AG09309 (cell line): ENCODE results near the gene LHFPL3.

ENCODE experiments used
- DNase-seq: peaks from one replicate; pipeline ENCODE4 v3.0.0-alpha.2; 2010; ENCODE audit warnings: low read depth
- H3K4me3 ChIP-seq: 2 replicates; pipeline ENCODE4 v1.5.1; 2011; ENCODE audit warnings: mild to moderate bottlenecking, low read depth, low read length, moderate library complexity; ENCODE audit not compliant: control insufficient read depth
- TF ChIP-seq, protein P1 (sequence below): IDR thresholded peaks from 2 replicates; pipeline ENCODE4 v1.5.1; 2011; ENCODE audit warnings: mild to moderate bottlenecking, low read depth, low read length, inconsistent platforms; ENCODE audit not compliant: insufficient read depth, control insufficient read depth; ENCODE audit errors: missing control alignments

Gene LHFPL3

DNA sequence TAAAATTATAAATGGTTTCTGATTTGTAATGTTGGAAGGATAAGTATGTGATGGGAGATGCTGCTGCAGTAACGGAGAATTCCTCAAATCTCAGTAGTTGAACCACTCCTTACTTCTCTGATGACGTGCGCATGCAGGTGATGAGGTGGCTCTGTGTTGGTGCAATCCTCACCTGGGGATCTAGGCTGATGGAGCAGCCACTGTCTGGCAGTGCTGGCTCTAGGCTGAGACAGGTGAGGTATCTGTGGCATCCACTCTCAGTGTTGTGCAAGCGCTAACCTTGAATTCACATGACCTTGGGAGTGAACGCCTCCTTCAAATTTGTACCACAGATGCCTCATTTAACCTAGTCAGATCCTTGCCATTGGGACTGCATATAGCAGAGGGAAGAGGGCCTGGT, 35.0 kb downstream of the LHFPL3 start:
- TF ChIP-seq, protein P1, sequence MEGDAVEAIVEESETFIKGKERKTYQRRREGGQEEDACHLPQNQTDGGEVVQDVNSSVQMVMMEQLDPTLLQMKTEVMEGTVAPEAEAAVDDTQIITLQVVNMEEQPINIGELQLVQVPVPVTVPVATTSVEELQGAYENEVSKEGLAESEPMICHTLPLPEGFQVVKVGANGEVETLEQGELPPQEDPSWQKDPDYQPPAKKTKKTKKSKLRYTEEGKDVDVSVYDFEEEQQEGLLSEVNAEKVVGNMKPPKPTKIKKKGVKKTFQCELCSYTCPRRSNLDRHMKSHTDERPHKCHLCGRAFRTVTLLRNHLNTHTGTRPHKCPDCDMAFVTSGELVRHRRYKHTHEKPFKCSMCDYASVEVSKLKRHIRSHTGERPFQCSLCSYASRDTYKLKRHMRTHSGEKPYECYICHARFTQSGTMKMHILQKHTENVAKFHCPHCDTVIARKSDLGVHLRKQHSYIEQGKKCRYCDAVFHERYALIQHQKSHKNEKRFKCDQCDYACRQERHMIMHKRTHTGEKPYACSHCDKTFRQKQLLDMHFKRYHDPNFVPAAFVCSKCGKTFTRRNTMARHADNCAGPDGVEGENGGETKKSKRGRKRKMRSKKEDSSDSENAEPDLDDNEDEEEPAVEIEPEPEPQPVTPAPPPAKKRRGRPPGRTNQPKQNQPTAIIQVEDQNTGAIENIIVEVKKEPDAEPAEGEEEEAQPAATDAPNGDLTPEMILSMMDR: no peak

DNA sequence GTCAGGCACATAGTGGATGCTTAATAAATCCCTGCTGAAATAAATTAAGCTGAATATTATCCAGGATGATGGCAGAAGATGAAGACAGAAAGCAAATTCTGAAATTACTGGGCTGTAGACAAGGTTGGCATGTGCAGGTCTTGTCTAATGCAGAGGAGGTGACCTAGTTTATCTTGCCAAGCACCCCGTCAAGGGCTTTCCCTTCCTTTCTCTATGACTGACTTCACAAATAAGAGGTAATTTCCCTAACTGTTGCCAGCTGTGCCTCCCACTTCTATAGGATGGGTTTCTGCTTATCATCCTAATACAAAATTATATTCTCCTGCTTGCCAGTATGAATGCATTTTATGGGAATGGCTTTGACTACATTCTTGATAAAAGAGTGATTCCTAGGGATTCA, 38.0 kb downstream of the LHFPL3 start:
- DNase-seq: no peak
- no peak overlapping the region for H3K4me3 ChIP-seq
- TF ChIP-seq, protein P1: no peak

More for the DNA sequence above, 35.0 kb downstream of the LHFPL3 start:
- DNase-seq: no peak
- H3K4me3 ChIP-seq: no peak overlapping the region

DNA sequence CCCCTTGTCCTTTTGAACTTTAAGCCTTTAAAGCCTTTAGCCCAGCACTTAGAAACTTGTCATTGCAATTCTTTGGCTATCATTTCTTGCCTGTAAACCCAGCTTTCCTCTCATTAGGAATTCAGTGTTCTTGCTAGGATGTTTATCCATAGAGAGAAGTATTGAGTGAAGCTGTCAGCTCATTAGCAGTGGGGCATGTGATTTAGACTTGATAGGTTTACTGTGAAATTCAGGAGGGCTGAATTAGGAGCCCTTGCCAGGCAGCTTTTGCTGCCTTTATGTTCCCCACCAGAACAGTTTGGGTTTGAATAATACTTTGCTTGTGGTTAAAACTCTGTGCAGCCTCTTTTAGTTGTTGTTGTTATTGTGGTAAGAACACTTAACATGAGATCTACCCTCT, 39.5 kb downstream of the LHFPL3 start:
- TF ChIP-seq, protein P1: no peak
- no peak overlapping the region for H3K4me3 ChIP-seq
- no peak for DNase-seq

DNA sequence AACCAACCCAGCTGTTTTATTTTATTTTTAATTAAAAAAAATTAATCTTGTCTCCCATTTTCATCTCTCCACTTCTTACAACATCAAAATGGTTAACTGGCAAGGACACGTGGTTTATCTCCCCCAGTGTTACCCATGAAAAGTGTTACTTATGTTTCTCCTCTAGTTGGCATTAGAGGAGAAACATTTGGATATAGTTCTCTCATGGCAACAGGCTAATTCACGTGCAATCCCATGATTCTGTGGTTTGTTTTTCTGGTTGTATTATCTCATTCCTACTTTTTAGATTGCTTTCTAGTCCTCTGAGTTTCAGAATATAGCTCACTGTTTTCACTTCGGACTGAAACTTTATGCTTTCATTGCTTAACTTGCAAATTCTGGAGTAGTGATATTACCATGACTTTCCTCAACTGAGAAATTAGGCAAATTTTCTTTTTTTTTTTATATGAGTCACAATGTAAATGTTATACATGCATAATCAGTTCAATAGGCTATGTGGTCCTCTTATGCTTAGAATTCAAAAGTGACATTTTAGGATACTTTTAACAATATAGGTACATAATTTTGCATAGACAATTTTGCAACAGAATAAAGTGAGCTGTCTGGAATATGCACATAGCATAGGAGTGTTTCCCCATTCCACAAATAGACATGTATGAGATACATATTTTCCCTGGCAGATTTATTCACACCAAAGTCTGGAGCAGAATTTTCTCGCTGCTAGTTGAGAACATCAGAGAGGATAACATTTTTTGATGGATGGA, 43.0 kb downstream of the LHFPL3 start:
- no peak overlapping the region for H3K4me3 ChIP-seq
- TF ChIP-seq, protein P1: no peak
- no peak for DNase-seq

DNA sequence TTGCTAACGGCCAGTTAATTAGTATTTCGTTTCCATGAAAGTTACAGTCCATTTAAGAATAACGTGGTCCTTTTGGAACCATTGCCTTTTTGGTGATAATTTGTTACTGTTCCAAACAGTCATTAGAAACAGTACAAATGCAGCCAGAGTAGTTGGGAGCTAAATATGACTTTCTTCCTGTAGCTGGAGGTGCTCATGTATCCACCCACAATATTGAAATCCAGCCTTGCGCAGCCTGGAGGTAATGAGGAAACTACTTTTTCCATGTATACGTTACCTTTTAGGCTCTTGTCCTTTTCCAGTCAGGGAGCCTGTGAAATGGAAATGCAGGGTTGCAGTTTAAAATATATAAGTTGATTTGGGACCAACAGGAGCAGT, 43.6 kb downstream of the LHFPL3 start:
- DNase-seq: no peak
- TF ChIP-seq, protein P1: no peak
- H3K4me3 ChIP-seq: no peak overlapping the region

DNA sequence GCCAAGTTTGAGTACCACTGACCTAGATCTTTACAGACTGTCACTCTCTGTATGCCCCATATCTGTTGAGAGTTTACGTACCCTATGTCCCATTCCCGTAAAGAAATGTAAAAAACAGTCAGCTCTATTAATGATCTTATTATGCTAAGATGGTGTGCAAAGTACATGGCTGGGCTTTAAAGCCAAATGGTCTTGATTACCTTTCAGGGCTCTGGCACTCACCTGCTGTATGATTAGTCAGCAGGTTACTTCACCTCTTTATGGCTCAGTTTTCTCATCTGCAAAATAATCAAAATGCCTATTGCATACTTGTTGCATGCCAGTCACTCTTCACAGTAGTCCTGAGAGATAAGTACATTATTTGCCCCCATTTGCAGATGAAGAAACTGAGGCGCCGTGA, 54.2 kb downstream of the LHFPL3 start:
- no peak overlapping the region for H3K4me3 ChIP-seq
- DNase-seq: no peak
- TF ChIP-seq, protein P1: no peak
